GM21786 (cell line): ENCODE results near the gene ZNF436.
"Not testable (repeated sequence)": the region's sequence is repeated elsewhere in the genome, so short reads cannot be mapped to it uniquely, and the experiment has no call there.

Experiments used
- ATAC-seq: cut with Tn5 transposase; IDR thresholded peaks from one replicate; pipeline ENCODE4 v1.9.1; 2021; ENCODE audit not compliant: unreplicated experiment

ZNF436 gene

GRCh38 chr1:23330846-23331245 lies 38.8 kb downstream of the ZNF436 start:
- no peak for ATAC-seq

- ATAC-seq: no peak
Measured at GRCh38 chr1:23325393-23325792, 44.2 kb downstream of the ZNF436 start.

- no peak for ATAC-seq
Measured at GRCh38 chr1:23322770-23323169, 46.9 kb downstream of the ZNF436 start.

GRCh38 chr1:23310280-23310679 lies 59.4 kb downstream of the ZNF436 start:
- ATAC-seq: not testable (repeated sequence)
